Mesenchymal stem cell (in vitro differentiated cells and primary cell): ENCODE results near the gene COL27A1.

Experiments
- DNase-seq: peaks from one replicate; pipeline ENCODE4 v3.0.0-alpha.2; 2013
- H2AFZ ChIP-seq: one replicate; pipeline ENCODE4 v1.6.1; 2013; ENCODE audit warnings: low read depth, mild to moderate bottlenecking, control low read depth, inconsistent platforms, low read length, moderate library complexity
- H2AK5ac ChIP-seq: 2 replicates; pipeline ENCODE4 v1.6.1; 2013; ENCODE audit warnings: low read length, moderate library complexity, mild to moderate bottlenecking, inconsistent platforms; ENCODE audit not compliant: severe bottlenecking
- H2BK120ac ChIP-seq: one replicate; pipeline ENCODE4 v1.6.1; 2013; ENCODE audit warnings: low read depth, mild to moderate bottlenecking, inconsistent platforms, low read length, moderate library complexity
- H2BK12ac ChIP-seq, 2 experiments: one replicate each; pipeline ENCODE4 v1.6.1; 2013; ENCODE audit warnings: inconsistent platforms in 2 of 2, low read length in 2 of 2, mild to moderate bottlenecking in 2 of 2, moderate library complexity in 2 of 2, control low read depth in 1 of 2
- H2BK15ac ChIP-seq: one replicate; pipeline ENCODE4 v1.6.1; 2013; ENCODE audit warnings: mild to moderate bottlenecking, low read depth, inconsistent platforms; ENCODE audit not compliant: poor library complexity, severe bottlenecking
- H2BK5ac ChIP-seq: 2 replicates; pipeline ENCODE4 v1.6.1; 2013; ENCODE audit warnings: low read depth, mild to moderate bottlenecking, low read length, control low read depth, inconsistent platforms; ENCODE audit not compliant: poor library complexity, severe bottlenecking
- H3K14ac ChIP-seq, 2 experiments: one replicate each; pipeline ENCODE4 v1.6.1; 2013; ENCODE audit warnings: inconsistent platforms in 2 of 2, low read length in 2 of 2, control low read depth in 1 of 2, mild to moderate bottlenecking in 1 of 2, moderate library complexity in 1 of 2
- H3K18ac ChIP-seq, 2 experiments: one replicate each; pipeline ENCODE4 v1.6.1; 2013; ENCODE audit warnings: inconsistent platforms in 2 of 2, low read length in 2 of 2, control low read depth in 1 of 2, low read depth in 1 of 2, mild to moderate bottlenecking in 1 of 2
- H3K23ac ChIP-seq, 2 experiments: one replicate each; pipeline ENCODE4 v1.6.1; 2013; ENCODE audit warnings: inconsistent platforms in 2 of 2, low read length in 2 of 2, mild to moderate bottlenecking in 2 of 2, moderate library complexity in 2 of 2, control low read depth in 1 of 2
- H3K27ac ChIP-seq: 2 replicates; pipeline ENCODE4 v1.5.1; 2013; ENCODE audit warnings: mild to moderate bottlenecking, moderate library complexity, low read length, control low read depth, inconsistent platforms; ENCODE audit not compliant: poor library complexity, severe bottlenecking
- H3K27me3 ChIP-seq, 2 experiments: 2 replicates each; pipeline versions ENCODE4 v1.6.1 to v1.7.0; 2013; ENCODE audit warnings: low read length in 2 of 2, mild to moderate bottlenecking in 2 of 2, moderate library complexity in 2 of 2, control low read depth in 1 of 2, inconsistent platforms in 1 of 2; ENCODE audit not compliant: control insufficient read depth in 1 of 2, insufficient read depth in 1 of 2
- H3K36me3 ChIP-seq, 2 experiments: 2 replicates each; pipeline versions ENCODE4 v1.6.1 to v1.7.0; 2013; ENCODE audit warnings: low read length in 2 of 2, control low read depth in 1 of 2, inconsistent platforms in 1 of 2, low read depth in 1 of 2, mild to moderate bottlenecking in 1 of 2; ENCODE audit not compliant: insufficient read depth in 2 of 2, control insufficient read depth in 1 of 2
- H3K4ac ChIP-seq, 2 experiments: one replicate each; pipeline ENCODE4 v1.6.1; 2013; ENCODE audit warnings: inconsistent platforms in 2 of 2, low read length in 2 of 2, mild to moderate bottlenecking in 2 of 2, moderate library complexity in 2 of 2, control low read depth in 1 of 2, low read depth in 1 of 2
- H3K4me1 ChIP-seq: 2 replicates; pipeline ENCODE4 v1.6.1; 2013; ENCODE audit warnings: low read depth, low read length, control low read depth; ENCODE audit not compliant: control insufficient read depth, insufficient read depth
- H3K4me2 ChIP-seq: 2 replicates; pipeline ENCODE4 v1.6.1; 2013; ENCODE audit warnings: low read length, mild to moderate bottlenecking, inconsistent platforms; ENCODE audit not compliant: poor library complexity, severe bottlenecking
- H3K4me3 ChIP-seq, 2 experiments: 2 replicates each; pipeline versions ENCODE4 v1.5.1 to v1.7.0; 2013; ENCODE audit warnings: low read length in 2 of 2, mild to moderate bottlenecking in 2 of 2, control low read depth in 1 of 2, low read depth in 1 of 2; ENCODE audit not compliant: insufficient read depth in 1 of 2
- H3K79me1 ChIP-seq: replicated peaks from 2 replicates; pipeline ENCODE4 v1.6.1; 2013; ENCODE audit warnings: mild to moderate bottlenecking, control low read depth, low read length, inconsistent platforms; ENCODE audit not compliant: poor library complexity, severe bottlenecking
- H3K9ac ChIP-seq: 2 replicates; pipeline ENCODE4 v1.7.0; 2013; ENCODE audit warnings: mild to moderate bottlenecking, low read length, moderate library complexity
- H3K9me3 ChIP-seq: 2 replicates; pipeline ENCODE4 v1.7.0; 2013; ENCODE audit warnings: mild to moderate bottlenecking, low read length; ENCODE audit not compliant: control insufficient read depth
- H4K8ac ChIP-seq: one replicate; pipeline ENCODE4 v1.6.1; 2013; ENCODE audit warnings: inconsistent platforms, mild to moderate bottlenecking, low read length, moderate library complexity
- H4K91ac ChIP-seq: one replicate; pipeline ENCODE4 v1.6.1; 2013; ENCODE audit warnings: mild to moderate bottlenecking, low read length, inconsistent platforms
- WGBS: methylation state at CpG from one replicate; pipeline ENCODE4 v1.1.7; 2013; ENCODE audit warnings: mixed read lengths; 5-methylcytosine and 5-hydroxymethylcytosine counted together

Gene COL27A1

DNA sequence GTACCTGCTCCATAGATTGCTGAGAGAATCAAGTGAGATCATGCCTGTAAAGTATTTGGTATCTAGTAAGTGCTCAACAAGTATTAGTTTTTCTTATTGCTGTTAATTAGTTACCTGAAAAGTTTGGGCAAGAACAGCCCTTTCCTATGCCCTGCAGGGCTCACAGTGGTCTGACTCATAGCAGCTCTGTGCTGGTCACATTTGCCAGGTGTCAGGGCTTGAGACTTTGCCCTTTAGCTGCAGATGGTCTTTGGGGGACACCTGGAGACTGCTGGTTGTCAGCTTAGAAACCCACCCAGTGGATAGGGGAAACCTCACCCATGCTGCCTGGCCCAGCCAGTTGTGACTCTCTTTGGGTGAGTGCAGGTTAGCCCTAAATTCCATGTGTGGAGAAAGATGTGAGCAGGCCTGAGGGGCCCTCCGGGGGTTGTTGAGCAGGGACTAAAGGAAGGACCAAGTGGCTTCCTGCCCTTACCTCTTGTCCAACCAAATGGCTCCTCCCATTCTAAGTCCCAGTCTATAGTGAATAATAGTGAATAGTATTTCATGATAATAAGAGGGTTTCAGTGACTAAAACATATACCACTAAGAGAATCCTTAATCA, 9.0 kb downstream of the COL27A1 start:
- DNase-seq: no peak
- WGBS: no CpG with 5 or more reads among the region's 1 CpG
- Histone ChIP-seq H2BK15ac (no peak overlapping the region), H3K4ac (peak overlapping the region in 1 of 2 experiments; percentile 53), H3K4me2 (no peak overlapping the region), H3K27ac (peak overlapping the region; percentile 94), H2AFZ (no peak overlapping the region), H3K9me3 (no peaks in the 10 kb centered on the region), H2AK5ac (no peak overlapping the region), H2BK12ac (peak overlapping the region in 1 of 2 experiments; percentile 70), H3K27me3 (peaks cover 0 to 3% of the 10 kb centered on the region in 2 experiments), H4K8ac (no peak overlapping the region), H3K18ac (peak overlapping the region in 1 of 2 experiments; percentile 40), H3K4me3 (no peak overlapping the region), H3K4me1 (peaks cover 48% of the 10 kb centered on the region), H2BK120ac (peak overlapping the region; percentile 2), H2BK5ac (no peak overlapping the region), H3K23ac (no peak overlapping the region), H3K14ac (no peak overlapping the region), H3K79me1 (peaks cover 31% of the 10 kb centered on the region), H3K9ac (no peak overlapping the region), H3K36me3 (peaks cover 0 to 27% of the 10 kb centered on the region in 2 experiments), H4K91ac (no peak overlapping the region)

DNA sequence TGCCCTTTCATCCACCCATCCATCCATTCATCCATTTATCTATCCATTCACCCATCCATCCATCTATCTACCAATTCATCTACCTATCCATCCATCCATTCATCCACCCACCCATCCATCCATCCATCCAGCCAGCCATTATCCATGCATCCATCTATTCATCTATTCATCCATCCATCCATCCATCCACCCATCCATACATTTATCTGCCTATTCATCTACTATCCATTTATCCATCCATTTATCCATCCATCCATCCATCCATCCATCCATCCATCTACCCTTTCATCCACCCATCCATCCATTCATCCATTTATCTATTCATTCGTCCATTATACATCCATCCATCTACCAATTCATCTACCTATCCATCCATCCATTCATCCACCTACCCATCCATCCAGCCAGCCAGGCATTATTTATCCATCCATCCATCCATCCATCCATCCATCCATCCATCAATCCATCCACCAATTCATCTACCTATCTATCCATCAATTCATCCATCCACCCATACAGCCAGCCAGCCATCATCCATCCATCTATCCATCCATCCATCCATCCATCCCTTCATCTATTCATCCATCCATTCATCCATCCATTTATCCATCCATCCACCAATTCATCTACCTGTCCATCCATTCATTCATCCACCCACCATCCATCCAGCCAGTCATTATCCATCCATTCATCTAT, 10.2 kb downstream of the COL27A1 start:
- no peak overlapping the region for H3K4me3 ChIP-seq
- H3K27ac ChIP-seq: no peak overlapping the region
- H2AFZ ChIP-seq: no peak overlapping the region

GRCh38 chr9:114166103-114166470, 10.8 kb downstream of the COL27A1 start:
- H2BK12ac ChIP-seq: no peak overlapping the region
- H3K4me2 ChIP-seq: no peak overlapping the region
- no peak overlapping the region for H2AK5ac ChIP-seq
- peaks cover 0 to 33% of the 10 kb centered on the region in 2 experiments for H3K36me3 ChIP-seq
- H2AFZ ChIP-seq: no peak overlapping the region
- no peak overlapping the region for H2BK15ac ChIP-seq
- no peak overlapping the region for H4K8ac ChIP-seq
- DNase-seq: no peak
- no peak overlapping the region for H3K4ac ChIP-seq
- H3K23ac ChIP-seq: no peak overlapping the region
- H3K14ac ChIP-seq: no peak overlapping the region
- H3K4me3 ChIP-seq: no peak overlapping the region
- no peak overlapping the region for H3K18ac ChIP-seq
- no peak overlapping the region for H3K9ac ChIP-seq
- peaks cover 59% of the 10 kb centered on the region for H3K4me1 ChIP-seq
- H2BK120ac ChIP-seq: no peak overlapping the region
- H2BK5ac ChIP-seq: no peak overlapping the region
- peaks cover 32% of the 10 kb centered on the region for H3K79me1 ChIP-seq
- H3K9me3 ChIP-seq: no peaks in the 10 kb centered on the region
- 97% methylated on average over 1 of the region's 1 CpG for WGBS
- peaks cover 0 to 3% of the 10 kb centered on the region in 2 experiments for H3K27me3 ChIP-seq
- H4K91ac ChIP-seq: no peak overlapping the region
- H3K27ac ChIP-seq: no peak overlapping the region

More for the DNA sequence above, 10.2 kb downstream of the COL27A1 start:
- Histone ChIP-seq H2AK5ac (no peak overlapping the region), H3K79me1 (peaks cover 28% of the 10 kb centered on the region), H3K4me1 (peaks cover 55% of the 10 kb centered on the region), H3K4me2 (no peak overlapping the region), H2BK12ac (no peak overlapping the region), H3K4ac (no peak overlapping the region), H3K9ac (no peak overlapping the region), H2BK5ac (no peak overlapping the region), H3K18ac (no peak overlapping the region), H4K8ac (no peak overlapping the region), H3K23ac (no peak overlapping the region), H2BK15ac (no peak overlapping the region), H3K9me3 (no peaks in the 10 kb centered on the region), H3K36me3 (peaks cover 0 to 29% of the 10 kb centered on the region in 2 experiments), H4K91ac (no peak overlapping the region), H3K27me3 (peaks cover 0 to 3% of the 10 kb centered on the region in 2 experiments), H3K14ac (no peak overlapping the region), H2BK120ac (no peak overlapping the region)
- no peak for DNase-seq
- WGBS: 96% methylated on average over 1 of the region's 1 CpG
